Lower leg skin (tissue), 4 donors: ENCODE data around the gene CCSER1. TPM values are rescaled to one million over a fixed set of nuclear protein-coding genes. Genes with fewer than 3 reads are reported as not detected.

ENCODE experiments used
- DNase-seq, 2 donors: peaks; one replicate each; pipeline ENCODE4 v3.0.0-alpha.2; 2019; ENCODE audit warnings: low spot score in 2 of 2
- H3K4me3 ChIP-seq: fragments of 200-600 bp; sonication (generic); 2 replicates; pipeline ENCODE4 v1.5.1; 2017; ENCODE audit warnings: mild to moderate bottlenecking, low read depth; ENCODE audit not compliant: poor library complexity, severe bottlenecking
- POLR2A ChIP-seq, 2 donors: fragments of 450-650 bp; IDR thresholded peaks; one replicate each; pipeline ENCODE4 v1.6.1; 2016 to 2017; ENCODE audit warnings: antibody characterized with exemption in 2 of 2, mild to moderate bottlenecking in 1 of 2, moderate library complexity in 1 of 2
- WGBS, 2 donors: methylation state at CpG; one replicate each; pipeline ENCODE4 v1.1.5; 2018; 5-methylcytosine and 5-hydroxymethylcytosine counted together
- intact Hi-C: fragments of 100-400 bp; cut with DNase I; formaldehyde crosslinking; loops from one replicate; pipeline ENCODE4 v1.15.0; 2023; ENCODE audit warnings: low total_unique reads
- total RNA-seq, 4 donors: library from RNA; depleted of rRNA; stranded (reverse); fragments of >200 nt; gene quantifications; one replicate each; pipeline ENCODE4 v1.1.0, GENCODE V29; 2016
- TF ChIP-seq, protein P1 (sequence below), 3 donors: fragments of 450-650 bp; IDR thresholded peaks; one replicate each; pipeline ENCODE4 v1.5.1; 2016; ENCODE audit warnings: antibody characterized with exemption in 3 of 3, mild to moderate bottlenecking in 3 of 3, moderate library complexity in 2 of 3

The CCSER1 gene
- total RNA-seq, 4 donors from 2014 or later = 6.5 to 12.1 (median 9.9) TPM

GRCh38 chr4:91488946-91489345 is 1361.8 kb downstream of the CCSER1 start:
- DNase-seq = no peak
- H3K4me3 ChIP-seq = no peak overlapping the region
- WGBS, 2 donors = 88 to 90% methylated on average over 2 of the region's 2 CpGs
- intact Hi-C loops = no loop called here
- TF ChIP-seq, protein P1, sequence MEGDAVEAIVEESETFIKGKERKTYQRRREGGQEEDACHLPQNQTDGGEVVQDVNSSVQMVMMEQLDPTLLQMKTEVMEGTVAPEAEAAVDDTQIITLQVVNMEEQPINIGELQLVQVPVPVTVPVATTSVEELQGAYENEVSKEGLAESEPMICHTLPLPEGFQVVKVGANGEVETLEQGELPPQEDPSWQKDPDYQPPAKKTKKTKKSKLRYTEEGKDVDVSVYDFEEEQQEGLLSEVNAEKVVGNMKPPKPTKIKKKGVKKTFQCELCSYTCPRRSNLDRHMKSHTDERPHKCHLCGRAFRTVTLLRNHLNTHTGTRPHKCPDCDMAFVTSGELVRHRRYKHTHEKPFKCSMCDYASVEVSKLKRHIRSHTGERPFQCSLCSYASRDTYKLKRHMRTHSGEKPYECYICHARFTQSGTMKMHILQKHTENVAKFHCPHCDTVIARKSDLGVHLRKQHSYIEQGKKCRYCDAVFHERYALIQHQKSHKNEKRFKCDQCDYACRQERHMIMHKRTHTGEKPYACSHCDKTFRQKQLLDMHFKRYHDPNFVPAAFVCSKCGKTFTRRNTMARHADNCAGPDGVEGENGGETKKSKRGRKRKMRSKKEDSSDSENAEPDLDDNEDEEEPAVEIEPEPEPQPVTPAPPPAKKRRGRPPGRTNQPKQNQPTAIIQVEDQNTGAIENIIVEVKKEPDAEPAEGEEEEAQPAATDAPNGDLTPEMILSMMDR (IDR thresholded peaks at IDR 0.05) = no peak
- TF ChIP-seq POLR2A (IDR thresholded peaks at IDR 0.05) = no peak

- intact Hi-C loops = no loop called here
- 85 to 86% methylated on average over 4 of the region's 4 CpGs for WGBS, 2 donors
- TF ChIP-seq POLR2A (IDR thresholded peaks at IDR 0.05) = no peak
- TF ChIP-seq, protein P1 (IDR thresholded peaks at IDR 0.05) = no peak
- H3K4me3 ChIP-seq = no peak overlapping the region
- no peak for DNase-seq
These were observed 1370.7 kb downstream of the CCSER1 start for GRCh38 chr4:91497892-91498291.

- DNase-seq = no peak
- no peak overlapping the region for H3K4me3 ChIP-seq
- TF ChIP-seq POLR2A (IDR thresholded peaks at IDR 0.05) = no peak
- TF ChIP-seq, protein P1 (IDR thresholded peaks at IDR 0.05) = no peak
- intact Hi-C loops = no loop called here
These were observed 1375.2 kb downstream of the CCSER1 start for GRCh38 chr4:91502365-91502764.

DNA sequence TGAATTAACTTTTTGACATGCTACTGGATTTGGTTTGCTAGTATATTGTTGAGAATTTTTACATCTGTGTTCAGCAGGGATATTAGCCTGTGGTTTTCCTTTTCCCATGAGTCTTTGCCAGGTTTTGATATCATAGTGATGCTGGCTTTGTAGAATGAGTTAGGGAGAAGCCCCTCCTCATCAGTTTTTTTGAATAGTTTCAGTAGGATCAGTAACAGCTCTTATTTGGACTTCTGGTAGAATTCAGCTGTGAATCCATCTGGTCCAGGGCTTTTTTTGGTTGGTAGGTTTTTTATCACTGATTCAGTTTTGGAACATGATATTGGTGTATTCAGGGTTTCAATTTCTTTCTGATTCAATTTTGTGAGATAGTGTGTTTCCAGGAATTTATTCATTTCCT is 1386.1 kb downstream of the CCSER1 start:
- DNase-seq = no peak
- intact Hi-C loops = no loop called here
- no peak for TF ChIP-seq POLR2A (IDR thresholded peaks at IDR 0.05)
- TF ChIP-seq, protein P1 (IDR thresholded peaks at IDR 0.05) = no peak
- H3K4me3 ChIP-seq = no peak overlapping the region

DNA sequence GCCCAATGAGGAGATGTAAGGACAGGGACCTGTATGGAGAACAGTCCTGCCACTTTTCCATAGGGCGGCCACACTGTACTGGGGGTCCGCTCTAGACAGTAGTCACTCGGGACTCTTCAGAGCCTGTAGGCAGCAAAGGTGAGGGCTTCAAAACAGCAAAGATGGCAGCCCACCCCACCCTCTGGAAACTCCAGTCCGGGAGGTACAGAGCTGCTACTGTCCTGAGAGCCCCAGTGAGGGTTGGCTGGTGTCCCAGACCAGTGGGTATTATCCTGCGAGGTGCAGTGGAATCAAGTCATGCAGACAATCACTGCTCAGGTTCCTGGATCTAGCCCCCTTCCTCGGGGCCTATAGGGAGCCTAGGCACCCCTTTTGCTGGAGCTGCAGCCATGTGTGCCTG is 1392.0 kb downstream of the CCSER1 start:
- no peak for DNase-seq
- intact Hi-C loops = no loop called here
- no peak for TF ChIP-seq POLR2A (IDR thresholded peaks at IDR 0.05)
- TF ChIP-seq, protein P1 (IDR thresholded peaks at IDR 0.05) = no peak
- no peak overlapping the region for H3K4me3 ChIP-seq
- 91 to 94% methylated on average over 3 to 4 of the region's 6 CpGs for WGBS, 2 donors

GRCh38 chr4:91525621-91526020 is 1398.4 kb downstream of the CCSER1 start:
- 65 to 90% methylated on average over 1 of the region's 1 CpG for WGBS, 2 donors
- TF ChIP-seq, protein P1 (IDR thresholded peaks at IDR 0.05) = no peak
- no peak for TF ChIP-seq POLR2A (IDR thresholded peaks at IDR 0.05)
- no peak for DNase-seq
- intact Hi-C loops = no loop called here
- H3K4me3 ChIP-seq = no peak overlapping the region
